Neuronal stem cell (in vitro differentiated cells): ENCODE results near the gene ADGRF1.

Experiments used
- DNase-seq: peaks from one replicate; pipeline ENCODE4 v3.0.0-alpha.2; 2013; ENCODE audit warnings: low spot score
- H2AFZ ChIP-seq: one replicate; pipeline ENCODE4 v1.6.1; 2013; ENCODE audit warnings: mild to moderate bottlenecking, low read length, inconsistent platforms
- H2AK5ac ChIP-seq: 2 replicates; pipeline ENCODE4 v1.6.1; 2013; ENCODE audit warnings: low read depth, mild to moderate bottlenecking, inconsistent platforms, low read length, moderate library complexity, mixed read lengths
- H2BK120ac ChIP-seq: 2 replicates; pipeline ENCODE4 v1.6.1; 2013; ENCODE audit warnings: low read depth, mild to moderate bottlenecking, inconsistent platforms, low read length, moderate library complexity, mixed read lengths
- H2BK12ac ChIP-seq: one replicate; pipeline ENCODE4 v1.6.1; 2013; ENCODE audit warnings: low read length, inconsistent platforms
- H2BK15ac ChIP-seq: 2 replicates; pipeline ENCODE4 v1.6.1; 2013; ENCODE audit warnings: mild to moderate bottlenecking, low read length, inconsistent platforms, mixed read lengths
- H2BK5ac ChIP-seq: one replicate; pipeline ENCODE4 v1.6.1; 2013; ENCODE audit warnings: inconsistent platforms, mild to moderate bottlenecking, low read length, moderate library complexity
- H3K14ac ChIP-seq: one replicate; pipeline ENCODE4 v1.6.1; 2013; ENCODE audit warnings: low read length, inconsistent platforms
- H3K18ac ChIP-seq: 2 replicates; pipeline ENCODE4 v1.6.1; 2013; ENCODE audit warnings: low read length, inconsistent platforms
- H3K23ac ChIP-seq: 2 replicates; pipeline ENCODE4 v1.6.1; 2013; ENCODE audit warnings: low read depth, mild to moderate bottlenecking, mixed read lengths, low read length, inconsistent platforms; ENCODE audit not compliant: poor library complexity
- H3K27ac ChIP-seq: replicated peaks from 3 replicates; pipeline ENCODE4 v1.5.1; 2013; ENCODE audit warnings: low read length, inconsistent platforms
- H3K27me3 ChIP-seq, 3 experiments: 2 replicates each; pipeline ENCODE4 v1.6.1; 2013; ENCODE audit warnings: low read length in 3 of 3, mild to moderate bottlenecking in 2 of 3, inconsistent platforms in 1 of 3, low read depth in 1 of 3, mixed read lengths in 1 of 3, moderate library complexity in 1 of 3; ENCODE audit not compliant: control insufficient read depth in 3 of 3, insufficient read depth in 3 of 3
- H3K36me3 ChIP-seq, 2 donors: replicated peaks in 1 of 2; 2 replicates each; pipeline ENCODE4 v1.6.1; 2013; ENCODE audit warnings: low read length in 2 of 2; ENCODE audit not compliant: control insufficient read depth in 2 of 2, insufficient read depth in 2 of 2
- H3K4ac ChIP-seq: 2 replicates; pipeline ENCODE4 v1.6.1; 2013; ENCODE audit warnings: inconsistent platforms, mild to moderate bottlenecking, low read length, moderate library complexity
- H3K4me1 ChIP-seq, 2 donors: 1 replicate in 1 of 2; 2 replicates in 1 of 2; pipeline ENCODE4 v1.6.1; 2013; ENCODE audit warnings: low read length in 2 of 2, low read depth in 1 of 2; ENCODE audit not compliant: control insufficient read depth in 2 of 2, insufficient read depth in 1 of 2
- H3K4me2 ChIP-seq: one replicate; pipeline ENCODE4 v1.6.1; 2013; ENCODE audit warnings: mild to moderate bottlenecking, low read length, inconsistent platforms; ENCODE audit not compliant: insufficient read depth, poor library complexity, severe bottlenecking
- H3K4me3 ChIP-seq, 2 donors: 2 replicates each; pipeline ENCODE4 v1.5.1; 2013; ENCODE audit warnings: low read length in 2 of 2, mild to moderate bottlenecking in 2 of 2, inconsistent platforms in 1 of 2, moderate library complexity in 1 of 2
- H3K79me1 ChIP-seq: one replicate; pipeline ENCODE4 v1.6.1; 2013; ENCODE audit warnings: low read depth, mild to moderate bottlenecking, inconsistent platforms, low read length, moderate library complexity
- H3K9ac ChIP-seq: one replicate; pipeline ENCODE4 v1.6.1; 2013; ENCODE audit warnings: mild to moderate bottlenecking, low read depth, low read length, inconsistent platforms; ENCODE audit not compliant: poor library complexity
- H3K9me3 ChIP-seq, 2 donors: replicated peaks in 1 of 2; 2 replicates each; pipeline versions ENCODE3 to v1.6.1; 2013; ENCODE audit warnings: low read length in 2 of 2, mild to moderate bottlenecking in 2 of 2, inconsistent platforms in 1 of 2, low read depth in 1 of 2, mixed read lengths in 1 of 2, moderate library complexity in 1 of 2; ENCODE audit not compliant: control insufficient read depth in 2 of 2, insufficient read depth in 1 of 2
- H4K8ac ChIP-seq: one replicate; pipeline ENCODE4 v1.6.1; 2013; ENCODE audit warnings: low read depth, mild to moderate bottlenecking, inconsistent platforms, low read length, moderate library complexity
- H4K91ac ChIP-seq: one replicate; pipeline ENCODE4 v1.6.1; 2013; ENCODE audit warnings: low read length, low read depth, mild to moderate bottlenecking, inconsistent platforms; ENCODE audit not compliant: poor library complexity
- WGBS, 2 donors: extraction: QIAGEN DNeasy Blood & Tissue Kit; methylation state at CpG; one replicate each; pipeline ENCODE4 v1.1.7; 2013; ENCODE audit warnings: missing lambda C conversion rate in 2 of 2, mixed read lengths in 1 of 2; ENCODE audit not compliant: insufficient read length in 2 of 2, insufficient replicate concordance in 1 of 2; ENCODE audit errors: extremely low coverage in 2 of 2; 5-methylcytosine and 5-hydroxymethylcytosine counted together

ADGRF1 gene

DNA sequence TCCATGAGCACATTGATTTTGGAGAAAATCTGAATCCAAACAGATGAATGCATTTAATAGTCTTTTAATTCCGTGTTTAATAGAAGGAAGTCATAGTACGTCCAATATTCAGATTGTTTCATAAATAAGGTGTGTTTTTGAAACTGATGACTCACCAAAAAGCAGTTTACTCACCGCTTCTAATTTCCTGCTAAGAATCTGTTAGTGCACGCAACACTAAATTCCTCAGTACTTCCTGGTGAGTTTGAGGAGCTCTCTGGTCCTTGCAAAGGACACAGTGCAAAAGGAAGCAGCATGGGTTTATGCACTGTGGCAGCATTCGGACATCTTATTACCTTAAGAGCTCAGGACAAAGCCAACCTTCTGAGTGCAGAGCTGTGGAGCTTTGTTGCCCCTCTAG, 2.3 kb upstream of the ADGRF1 start:
- Histone ChIP-seq H3K4me3 (no peak overlapping the region), H3K9me3 (no peaks in the 10 kb centered on the region), H2BK15ac (no peak overlapping the region), H2AFZ (no peak overlapping the region), H3K4me1 (peaks cover 0 to 5% of the 10 kb centered on the region in 2 donors), H2BK120ac (no peak overlapping the region), H3K9ac (no peak overlapping the region), H2AK5ac (no peak overlapping the region), H3K79me1 (no peaks in the 10 kb centered on the region), H3K4ac (no peak overlapping the region), H2BK12ac (no peak overlapping the region), H3K18ac (no peak overlapping the region), H2BK5ac (no peak overlapping the region), H3K4me2 (no peak overlapping the region), H3K27ac (no peak overlapping the region), H3K36me3 (no peaks in the 10 kb centered on the region), H3K23ac (no peak overlapping the region), H3K14ac (no peak overlapping the region), H3K27me3 (no peaks in the 10 kb centered on the region), H4K8ac (no peak overlapping the region), H4K91ac (no peak overlapping the region)
- no peak for DNase-seq
- no CpG with 5 or more reads among the region's 5 CpGs for WGBS, 2 donors

GRCh38 chr6:47043286-47043685, 1.2 kb upstream of the ADGRF1 start:
- Histone ChIP-seq H2BK120ac (no peak overlapping the region), H3K4me2 (no peak overlapping the region), H3K27me3 (no peaks in the 10 kb centered on the region), H3K36me3 (no peaks in the 10 kb centered on the region), H2BK15ac (no peak overlapping the region), H2AK5ac (no peak overlapping the region), H3K4ac (no peak overlapping the region), H3K18ac (no peak overlapping the region), H2BK12ac (no peak overlapping the region), H2BK5ac (no peak overlapping the region), H3K23ac (no peak overlapping the region), H3K79me1 (no peaks in the 10 kb centered on the region), H3K9me3 (no peaks in the 10 kb centered on the region), H3K14ac (no peak overlapping the region), H3K4me1 (peaks cover 0 to 5% of the 10 kb centered on the region in 2 donors), H3K27ac (no peak overlapping the region), H3K9ac (no peak overlapping the region), H2AFZ (no peak overlapping the region), H3K4me3 (no peak overlapping the region), H4K91ac (no peak overlapping the region), H4K8ac (no peak overlapping the region)
- no CpG with 5 or more reads among the region's 1 CpG for WGBS, 2 donors
- no peak for DNase-seq

GRCh38 chr6:47041741-47042140, 391 bp downstream of the ADGRF1 start:
- H3K79me1 ChIP-seq = no peaks in the 10 kb centered on the region
- no peak overlapping the region for H3K14ac ChIP-seq
- H3K18ac ChIP-seq = no peak overlapping the region
- H4K91ac ChIP-seq = no peak overlapping the region
- H4K8ac ChIP-seq = no peak overlapping the region
- no CpG with 5 or more reads among the region's 2 CpGs for WGBS, 2 donors
- no peaks in the 10 kb centered on the region for H3K36me3 ChIP-seq
- H2BK12ac ChIP-seq = no peak overlapping the region
- no peak overlapping the region for H2BK120ac ChIP-seq
- no peaks in the 10 kb centered on the region for H3K9me3 ChIP-seq
- H3K27ac ChIP-seq = no peak overlapping the region
- no peak overlapping the region for H2BK5ac ChIP-seq
- no peak for DNase-seq
- no peak overlapping the region for H3K9ac ChIP-seq
- H3K4me1 ChIP-seq = peaks cover 0 to 2% of the 10 kb centered on the region in 2 donors
- H2AFZ ChIP-seq = no peak overlapping the region
- H2AK5ac ChIP-seq = no peak overlapping the region
- no peak overlapping the region for H2BK15ac ChIP-seq
- H3K4ac ChIP-seq = no peak overlapping the region
- H3K4me3 ChIP-seq = no peak overlapping the region
- no peak overlapping the region for H3K23ac ChIP-seq
- no peaks in the 10 kb centered on the region for H3K27me3 ChIP-seq
- H3K4me2 ChIP-seq = no peak overlapping the region

- no peaks in the 10 kb centered on the region for H3K79me1 ChIP-seq
- H3K27me3 ChIP-seq = no peaks in the 10 kb centered on the region
- no peak overlapping the region for H4K91ac ChIP-seq
- no peak overlapping the region for H2BK5ac ChIP-seq
- H2BK12ac ChIP-seq = no peak overlapping the region
- H3K14ac ChIP-seq = no peak overlapping the region
- H3K4me3 ChIP-seq = no peak overlapping the region
- H3K23ac ChIP-seq = no peak overlapping the region
- no peak overlapping the region for H3K4ac ChIP-seq
- no CpG with 5 or more reads among the region's 6 CpGs for WGBS, 2 donors
- no peak overlapping the region for H3K27ac ChIP-seq
- H4K8ac ChIP-seq = no peak overlapping the region
- H2BK15ac ChIP-seq = no peak overlapping the region
- H3K9ac ChIP-seq = no peak overlapping the region
- H3K4me1 ChIP-seq = peaks cover 0 to 3% of the 10 kb centered on the region in 2 donors
- H2AFZ ChIP-seq = no peak overlapping the region
- no peak overlapping the region for H3K4me2 ChIP-seq
- no peak overlapping the region for H2BK120ac ChIP-seq
- DNase-seq = no peak
- no peak overlapping the region for H3K18ac ChIP-seq
- no peaks in the 10 kb centered on the region for H3K9me3 ChIP-seq
- no peaks in the 10 kb centered on the region for H3K36me3 ChIP-seq
- no peak overlapping the region for H2AK5ac ChIP-seq
These were observed 7.2 kb downstream of the ADGRF1 start for GRCh38 chr6:47034926-47035325.
